Lower leg skin (tissue), 4 donors: ENCODE results near the gene CSMD2. TPM values are rescaled to one million over a fixed set of nuclear protein-coding genes. Genes with fewer than 3 reads are reported as not detected.

Experiments
- DNase-seq, 2 donors: peaks; one replicate each; pipeline ENCODE4 v3.0.0-alpha.2; 2019; ENCODE audit warnings: low spot score in 2 of 2
- H3K4me3 ChIP-seq: fragments of 200-600 bp; sonication (generic); 2 replicates; pipeline ENCODE4 v1.5.1; 2017; ENCODE audit warnings: mild to moderate bottlenecking, low read depth; ENCODE audit not compliant: poor library complexity, severe bottlenecking
- CTCF ChIP-seq, 3 donors: fragments of 450-650 bp; IDR thresholded peaks; one replicate each; pipeline ENCODE4 v1.5.1; 2016; ENCODE audit warnings: antibody characterized with exemption in 3 of 3, mild to moderate bottlenecking in 3 of 3, moderate library complexity in 2 of 3
- POLR2A ChIP-seq, 2 donors: fragments of 450-650 bp; IDR thresholded peaks; one replicate each; pipeline ENCODE4 v1.6.1; 2016 to 2017; ENCODE audit warnings: antibody characterized with exemption in 2 of 2, mild to moderate bottlenecking in 1 of 2, moderate library complexity in 1 of 2
- WGBS, 2 donors: methylation state at CpG; one replicate each; pipeline ENCODE4 v1.1.5; 2018; 5-methylcytosine and 5-hydroxymethylcytosine counted together
- intact Hi-C: fragments of 100-400 bp; cut with DNase I; formaldehyde crosslinking; loops from one replicate; pipeline ENCODE4 v1.15.0; 2023; ENCODE audit warnings: low total_unique reads
- total RNA-seq, 4 donors: library from RNA; depleted of rRNA; stranded (reverse); fragments of >200 nt; gene quantifications; one replicate each; pipeline ENCODE4 v1.1.0, GENCODE V29; 2016

Gene CSMD2
- total RNA-seq, 4 donors from 2014 or later = 0.11 to 1.0 TPM; not detected in 2

DNA sequence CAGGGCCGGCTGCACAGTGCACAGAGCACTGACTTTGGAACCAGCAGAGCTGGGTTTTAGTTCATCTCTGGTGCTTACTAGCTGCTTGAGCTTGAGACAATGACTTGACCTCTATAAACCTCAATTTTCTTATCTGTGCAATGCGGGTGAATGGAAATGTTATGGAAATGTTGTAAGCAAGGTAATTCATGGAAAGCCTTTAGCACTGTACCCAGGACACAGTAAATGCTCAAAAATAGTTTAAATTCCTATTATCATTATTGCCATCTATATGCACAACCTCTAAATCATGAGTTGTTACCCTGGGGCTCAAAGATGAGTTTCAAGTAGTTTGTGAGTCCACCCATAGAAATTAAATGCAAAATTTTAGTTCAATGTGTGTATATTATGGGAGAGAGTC lies 99.5 kb downstream of the CSMD2 start:
- no peak for TF ChIP-seq CTCF (IDR thresholded peaks at IDR 0.05)
- TF ChIP-seq POLR2A (IDR thresholded peaks at IDR 0.05) = no peak
- no peak overlapping the region for H3K4me3 ChIP-seq
- no peak for DNase-seq
- intact Hi-C loops = no loop called here
- WGBS, 2 donors = 88 to 100% methylated on average over 2 of the region's 2 CpGs

- DNase-seq = peak in 1 of 2 donors; percentile 17
- TF ChIP-seq POLR2A (IDR thresholded peaks at IDR 0.05) = no peak
- intact Hi-C loops = no loop called here
- H3K4me3 ChIP-seq = no peak overlapping the region
- WGBS, 2 donors = 46 to 55% methylated on average over 10 of the region's 10 CpGs
Measured at GRCh38 chr1:34060901-34061415, 104.1 kb downstream of the CSMD2 start.

- H3K4me3 ChIP-seq = no peak overlapping the region
- 52 to 57% methylated on average over 5 of the region's 5 CpGs for whole genome bisulfite sequencing, 2 donors
- intact Hi-C loops = no loop called here
- DNase-seq = no peak
- TF ChIP-seq CTCF (IDR thresholded peaks at IDR 0.05) (no peak), POLR2A (IDR thresholded peaks at IDR 0.05) (no peak)
Measured at GRCh38 chr1:34060187-34060730, 104.8 kb downstream of the CSMD2 start.

DNA sequence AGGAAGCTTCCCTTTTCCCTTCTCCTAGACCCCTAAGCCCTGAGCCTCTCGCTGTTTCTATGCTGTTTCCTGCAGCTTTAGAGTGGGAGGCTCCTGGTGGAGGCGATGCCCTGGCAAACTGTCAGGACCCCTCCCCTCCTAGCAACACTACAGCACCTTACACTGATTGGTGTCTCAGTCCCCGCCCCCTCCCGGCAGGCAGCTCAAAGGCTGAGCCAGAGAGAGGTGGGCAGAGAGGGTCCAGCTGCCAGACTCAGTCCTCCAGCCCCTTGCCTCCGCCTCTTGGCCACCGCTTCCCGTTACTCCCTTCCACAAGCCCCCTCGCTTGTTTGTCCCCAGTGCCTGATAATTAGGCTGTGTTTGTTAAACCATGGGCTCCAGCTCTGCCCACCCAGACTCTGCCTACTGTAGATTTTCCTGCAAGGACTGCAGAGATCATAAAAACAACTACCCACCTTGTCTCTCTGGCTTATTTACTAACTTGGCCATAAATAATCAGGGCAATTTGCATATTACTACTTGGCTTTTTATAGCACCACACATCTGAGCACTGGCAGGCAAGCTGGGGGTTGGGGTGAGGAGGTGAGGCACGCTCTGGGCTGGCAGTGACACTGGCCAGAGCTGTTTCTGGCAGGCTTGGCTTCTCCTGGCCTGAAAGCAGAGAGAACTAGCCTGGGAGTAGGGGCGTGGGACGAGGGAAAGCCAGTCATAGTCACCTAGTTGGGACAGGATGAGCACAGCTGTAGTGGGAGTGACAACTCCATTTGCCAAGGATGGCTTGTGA lies 107.5 kb downstream of the CSMD2 start:
- intact Hi-C loops = no loop called here
- no peak for DNase-seq
- 34 to 47% methylated on average over 11 of the region's 11 CpGs for WGBS, 2 donors
- H3K4me3 ChIP-seq = no peak overlapping the region
- TF ChIP-seq CTCF (IDR thresholded peaks at IDR 0.05) (no peak), POLR2A (IDR thresholded peaks at IDR 0.05) (no peak)

- WGBS, 2 donors = 91 to 97% methylated on average over 5 of the region's 5 CpGs
Measured at GRCh38 chr1:34055818-34056217, 109.2 kb downstream of the CSMD2 start.

GRCh38 chr1:34054920-34055319 lies 110.1 kb downstream of the CSMD2 start:
- H3K4me3 ChIP-seq = no peak overlapping the region
- TF ChIP-seq POLR2A (IDR thresholded peaks at IDR 0.05) (no peak), CTCF (IDR thresholded peaks at IDR 0.05) (no peak)
- intact Hi-C loops = no loop called here
- 61 to 81% methylated on average over 1 of the region's 1 CpG for WGBS, 2 donors
- DNase-seq = no peak

More at GRCh38 chr1:34055818-34056217, 109.2 kb downstream of the CSMD2 start:
- DNase-seq = no peak
- TF ChIP-seq POLR2A (IDR thresholded peaks at IDR 0.05) = no peak
- intact Hi-C loops = no loop called here
- H3K4me3 ChIP-seq = no peak overlapping the region
